Retina (tissue), 1 donor: ENCODE results near the gene PNLDC1.
"Not testable (repeated sequence)": the region's sequence is repeated elsewhere in the genome, so short reads cannot be mapped to it uniquely, and the experiment has no call there.

ENCODE experiments used
- DNase-seq: peaks from one replicate; pipeline ENCODE4 v3.0.0-alpha.2; 2016

Gene PNLDC1

DNA sequence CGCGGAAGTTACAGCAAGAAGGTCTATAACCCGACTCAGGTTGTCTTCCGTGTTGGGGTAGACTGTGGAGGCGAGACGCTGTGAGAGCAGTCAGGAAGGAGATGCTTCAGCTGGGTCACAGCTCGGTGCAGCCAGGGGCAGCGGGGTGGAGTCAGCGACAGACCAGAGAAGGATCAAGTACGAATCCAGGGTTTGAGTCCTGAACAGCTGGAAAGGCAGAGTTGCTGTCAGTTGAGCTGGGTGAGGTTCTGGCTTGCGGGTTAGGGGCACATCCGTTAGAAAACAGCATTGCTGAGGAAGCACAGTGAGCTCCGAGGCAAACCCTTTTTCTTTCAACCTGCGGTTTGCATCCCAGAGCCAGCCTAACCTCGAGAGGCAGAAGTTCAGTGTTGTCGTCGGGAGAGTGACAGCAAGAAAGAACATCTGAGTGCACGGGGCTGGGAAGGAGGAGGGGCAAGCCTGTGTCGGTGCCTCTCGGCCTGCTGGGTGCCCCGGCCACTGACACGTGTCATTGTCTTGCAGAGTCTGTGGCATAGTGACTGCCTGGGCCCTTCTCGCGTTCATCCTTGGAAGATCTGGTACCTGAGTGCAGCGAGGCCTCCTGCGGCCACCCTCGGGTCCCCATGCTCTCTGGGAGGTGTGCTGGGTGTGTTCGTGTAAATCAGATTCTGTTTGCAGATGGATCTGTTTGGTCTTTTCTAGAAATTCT lies 20.0 kb downstream of the PNLDC1 start:
- peak; percentile 39 for DNase-seq

- no peak for DNase-seq
Measured at GRCh38 chr6:159821122-159821521, 21.0 kb downstream of the PNLDC1 start.

DNA sequence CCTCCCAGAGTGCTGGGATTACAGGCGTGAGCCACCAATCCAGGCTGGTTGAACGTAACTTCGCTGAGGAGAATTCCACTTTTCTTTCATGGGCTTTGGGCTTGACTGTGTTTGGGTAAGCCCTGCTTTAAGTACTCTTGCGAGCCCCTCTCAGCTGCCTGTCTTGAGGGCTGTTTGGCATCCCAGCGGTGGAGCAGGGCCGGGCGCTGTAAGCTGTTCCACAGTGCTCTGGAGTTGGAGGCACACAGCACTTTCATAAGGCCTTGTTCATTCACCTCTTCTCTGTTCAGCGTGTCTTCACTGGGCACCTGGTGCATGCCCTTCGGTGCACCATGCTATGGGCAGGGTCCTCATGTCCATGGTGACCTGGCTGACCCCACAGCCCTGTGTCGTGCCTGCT lies 21.6 kb downstream of the PNLDC1 start:
- no peak for DNase-seq

- DNase-seq: no peak
Measured at GRCh38 chr6:159823953-159824352, 23.9 kb downstream of the PNLDC1 start.

GRCh38 chr6:159824690-159825089 lies 24.6 kb downstream of the PNLDC1 start:
- DNase-seq: not testable (repeated sequence)

- no peak for DNase-seq
Measured at GRCh38 chr6:159826004-159826403, 25.9 kb downstream of the PNLDC1 start.

DNA sequence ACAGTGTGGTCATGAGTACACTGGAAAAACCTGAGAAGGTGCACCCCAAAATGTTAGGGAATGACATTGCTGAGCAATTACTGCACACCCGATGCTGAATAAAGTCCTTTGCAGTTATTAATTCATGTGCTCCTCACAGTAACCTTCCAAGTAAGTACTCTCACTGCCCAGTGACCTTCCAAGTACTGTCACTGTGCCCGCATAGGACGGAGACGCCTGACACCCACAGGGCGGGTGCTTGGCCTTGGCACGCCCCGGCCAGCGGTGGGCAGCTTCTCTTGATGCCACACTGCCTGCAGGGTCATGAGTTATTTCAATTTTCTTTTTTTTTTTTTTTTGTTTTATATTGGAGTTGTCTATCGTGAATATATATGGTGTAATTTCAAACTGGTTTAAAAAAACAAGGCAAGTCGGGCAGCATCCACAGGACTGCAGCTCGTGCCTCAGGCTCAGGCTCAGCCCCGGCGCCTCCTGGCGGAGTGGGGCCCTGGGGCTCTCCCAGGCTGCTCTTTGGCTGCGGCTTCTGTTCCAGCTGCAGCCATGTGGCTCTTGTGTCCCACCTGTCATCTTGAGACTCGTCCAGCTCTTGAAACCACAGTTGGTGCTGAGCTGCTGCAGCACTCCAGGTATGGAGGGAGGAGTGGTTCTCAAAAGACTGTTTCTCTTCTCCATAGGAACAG lies 27.0 kb downstream of the PNLDC1 start:
- no peak for DNase-seq

GRCh38 chr6:159828074-159828473 lies 28.0 kb downstream of the PNLDC1 start:
- no peak for DNase-seq

DNA sequence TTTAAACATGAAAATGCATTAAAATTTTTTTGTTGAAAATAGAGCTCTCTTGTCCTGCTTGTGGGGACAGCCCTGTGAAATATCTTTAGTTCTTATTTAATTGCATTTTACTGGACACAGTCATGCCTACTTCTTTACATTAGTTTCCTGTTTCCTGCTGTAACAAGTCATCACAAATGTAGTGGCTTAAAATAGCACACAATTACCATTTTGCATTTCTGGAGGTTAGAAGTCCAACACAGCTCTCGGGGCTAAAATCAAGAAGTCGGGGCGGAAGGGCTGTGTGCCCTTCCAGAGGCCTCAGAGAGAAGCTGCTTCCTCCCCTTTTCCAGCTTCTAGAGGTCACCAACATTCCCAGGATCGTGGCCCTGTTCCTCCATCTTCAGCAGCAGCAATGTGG lies 29.4 kb downstream of the PNLDC1 start:
- no peak for DNase-seq

DNA sequence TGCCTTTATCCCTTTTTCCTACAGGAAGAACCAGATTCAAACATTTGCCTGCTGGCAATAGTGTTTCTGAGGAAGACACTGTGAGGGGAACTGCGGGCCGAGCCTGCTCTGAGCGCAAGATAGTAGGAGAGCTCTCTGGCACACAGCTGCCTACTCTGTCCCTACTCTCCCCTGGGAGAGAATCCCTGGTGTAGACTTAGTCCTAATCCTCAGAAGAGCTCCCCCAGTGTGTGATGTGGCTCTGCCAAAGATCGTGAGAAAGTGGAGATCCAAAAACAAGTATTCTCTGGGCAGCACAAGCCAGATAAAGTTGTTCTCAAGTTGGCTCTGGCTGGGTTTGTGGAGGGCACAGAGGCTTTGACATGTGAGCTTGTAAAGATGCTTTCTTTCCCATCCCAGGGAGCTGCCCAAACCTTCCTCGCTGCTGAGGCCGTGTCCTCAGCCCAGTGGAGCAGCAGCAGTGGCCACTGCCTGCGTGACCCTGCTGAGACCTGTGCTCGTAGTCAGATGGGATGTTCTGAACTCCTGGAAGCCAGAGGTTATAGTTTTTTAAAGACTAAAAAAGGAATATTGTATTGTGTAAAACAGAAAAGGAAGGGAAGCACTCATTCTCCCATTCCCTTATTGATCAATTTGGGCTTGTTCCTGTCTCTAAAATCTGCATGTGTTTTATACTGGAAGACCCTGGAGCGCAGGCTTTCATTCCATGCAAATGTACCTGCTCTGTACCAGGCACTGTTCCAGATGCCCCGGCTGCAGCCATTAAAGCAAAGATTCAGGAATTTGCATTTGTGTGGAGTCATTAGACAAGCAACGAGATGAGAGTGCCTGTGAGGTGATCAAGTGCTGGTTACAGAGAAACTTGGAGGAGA lies 30.7 kb downstream of the PNLDC1 start:
- no peak for DNase-seq

DNA sequence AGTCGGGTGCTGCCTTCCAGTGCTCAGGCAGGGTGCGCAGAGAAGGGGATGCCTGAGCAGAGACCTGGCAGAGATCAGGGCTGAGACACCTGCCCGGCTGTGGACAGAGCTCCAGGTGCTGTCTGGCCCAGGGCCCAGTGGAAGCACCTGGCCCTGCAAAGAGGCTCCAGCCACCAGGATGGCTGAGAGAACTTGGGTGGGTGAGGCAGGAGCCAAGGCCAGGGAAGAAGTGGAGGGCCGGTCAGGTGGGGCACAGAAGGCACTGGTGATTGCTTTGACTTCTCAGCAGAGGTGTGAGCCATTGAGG lies 31.2 kb downstream of the PNLDC1 start:
- DNase-seq: no peak

DNA sequence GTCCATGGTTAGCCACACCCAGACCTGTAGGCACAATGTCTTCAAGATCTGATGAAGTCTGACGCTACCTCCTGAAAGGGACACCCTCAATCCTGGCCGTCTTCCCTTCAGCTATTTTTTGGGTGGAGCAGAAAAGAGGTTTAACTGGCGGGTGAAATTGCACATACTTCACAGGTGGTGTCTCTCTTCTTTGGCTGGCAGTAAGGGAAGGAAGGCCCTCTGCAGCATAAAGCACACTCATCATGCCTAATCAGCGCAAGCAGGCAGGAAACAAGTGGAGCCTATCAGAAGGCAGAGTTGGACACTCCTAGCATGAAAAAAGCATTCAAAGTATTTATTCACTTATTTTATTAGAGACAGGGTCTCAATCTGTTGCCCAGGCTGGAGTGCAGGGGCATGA lies 32.9 kb downstream of the PNLDC1 start:
- no peak for DNase-seq

- no peak for DNase-seq
Measured at GRCh38 chr6:159833556-159833955, 33.5 kb downstream of the PNLDC1 start.

GRCh38 chr6:159833997-159834603 lies 34.0 kb downstream of the PNLDC1 start:
- no peak for DNase-seq

GRCh38 chr6:159836718-159837490 lies 36.8 kb downstream of the PNLDC1 start:
- DNase-seq: no peak

DNA sequence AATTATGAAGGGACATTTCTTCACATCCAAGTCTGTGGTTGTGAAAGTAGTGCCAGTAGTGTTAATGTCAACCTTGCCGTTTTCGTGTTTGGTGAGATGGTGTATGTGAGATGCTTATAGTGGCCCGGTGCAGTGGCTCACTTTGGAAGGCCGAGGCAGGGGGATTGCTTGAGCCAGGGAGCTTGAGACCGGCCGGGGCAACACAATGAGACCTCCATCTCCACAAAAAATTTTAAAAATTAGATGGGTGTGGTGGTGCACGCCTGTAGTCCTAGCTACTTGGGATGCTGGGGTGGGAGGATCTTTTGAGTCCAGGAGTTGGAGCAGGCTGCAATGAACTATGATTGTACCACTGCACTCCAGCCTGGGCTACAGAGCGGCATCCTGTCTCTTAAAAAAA lies 37.4 kb downstream of the PNLDC1 start:
- DNase-seq: no peak

DNA sequence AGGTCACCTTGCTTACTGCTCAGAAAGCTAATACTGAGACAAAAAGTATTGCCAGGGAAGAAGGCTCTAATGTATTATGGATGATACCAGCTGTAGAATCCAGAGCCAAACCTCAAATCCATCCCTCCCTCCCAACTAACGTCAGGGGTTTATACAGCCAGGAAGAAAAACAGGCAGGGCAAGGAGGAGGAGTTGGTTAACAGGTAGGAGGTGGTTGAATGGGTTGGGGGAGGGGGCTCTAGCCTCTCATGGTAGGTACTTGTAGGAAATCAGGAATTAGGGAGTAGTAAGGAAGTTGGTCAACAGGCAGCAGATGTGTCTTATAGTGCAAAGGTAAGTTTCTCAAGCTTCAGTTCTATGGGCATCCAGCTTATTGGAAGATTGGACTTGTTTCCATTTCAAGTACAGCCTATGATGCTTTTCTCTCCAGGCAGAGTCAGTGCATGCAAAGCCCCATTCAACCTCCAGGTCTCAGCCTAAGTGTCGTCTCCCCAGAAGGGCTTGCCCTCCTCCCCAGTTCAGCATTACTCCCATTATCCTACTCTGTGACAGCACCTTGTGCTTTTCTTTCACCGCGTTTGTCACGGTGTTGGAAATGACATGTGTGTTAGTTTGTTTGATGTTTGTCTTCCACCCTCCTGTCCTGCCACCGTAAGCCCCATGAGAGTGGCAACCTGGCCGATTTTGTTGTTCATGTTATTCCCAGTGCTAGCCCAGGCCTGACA lies 38.1 kb downstream of the PNLDC1 start:
- no peak for DNase-seq

- DNase-seq: no peak
Measured at GRCh38 chr6:159842035-159842434, 42.0 kb downstream of the PNLDC1 start.

DNA sequence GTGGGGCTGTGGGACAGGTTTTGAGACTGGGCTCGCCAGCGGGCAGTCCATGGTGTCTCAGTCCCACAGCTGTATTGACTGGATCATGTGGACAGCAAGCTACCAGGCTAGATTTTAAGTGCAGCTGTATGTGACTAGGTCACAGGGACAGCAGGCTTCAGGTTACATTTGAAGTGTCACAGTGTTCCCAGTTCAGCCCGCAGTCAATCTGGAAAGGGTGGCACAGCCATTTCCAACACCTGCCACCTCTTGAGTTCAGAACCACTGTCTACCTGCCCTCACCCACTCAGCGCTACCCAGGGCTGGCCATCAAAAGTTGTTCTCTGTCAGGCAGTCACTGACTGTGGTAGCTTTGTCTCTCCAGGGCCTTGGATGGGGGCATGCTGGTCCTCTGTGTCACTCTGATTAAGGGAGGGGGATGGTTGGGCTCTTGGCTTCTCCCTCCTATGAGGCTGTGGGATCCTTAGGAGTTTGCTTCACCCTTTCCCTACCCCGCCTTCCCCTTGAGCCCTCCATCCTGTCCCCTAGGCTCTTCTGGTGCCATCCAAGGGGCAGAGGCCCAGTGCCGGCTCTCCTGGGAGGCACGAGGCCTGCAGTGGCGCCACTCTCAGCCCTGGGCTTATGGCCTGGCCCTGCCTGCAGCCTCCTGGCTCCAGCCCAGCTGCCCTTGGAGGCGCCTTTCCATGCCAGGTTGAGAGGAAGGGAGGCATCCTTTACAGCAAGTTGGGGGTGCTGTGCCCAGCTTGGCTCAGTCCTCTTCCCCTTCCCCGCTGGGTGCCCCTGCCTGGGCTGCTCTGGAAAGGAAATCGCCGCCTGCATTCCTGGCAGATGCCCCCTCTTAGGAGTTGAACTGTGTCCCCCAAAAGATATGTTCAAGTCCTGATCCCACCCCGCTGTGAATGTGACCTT lies 44.9 kb downstream of the PNLDC1 start:
- no peak for DNase-seq

- DNase-seq: not testable (repeated sequence)
Measured at GRCh38 chr6:159848552-159848951, 48.5 kb downstream of the PNLDC1 start.

- not testable (repeated sequence) for DNase-seq
Measured at GRCh38 chr6:159849851-159850250, 49.8 kb downstream of the PNLDC1 start.
